ENCODE data around the gene SLC36A2.
A peak's percentile ranks its signal among the peaks of the same experiment; 100 is the strongest.

Gene SLC36A2

DNA sequence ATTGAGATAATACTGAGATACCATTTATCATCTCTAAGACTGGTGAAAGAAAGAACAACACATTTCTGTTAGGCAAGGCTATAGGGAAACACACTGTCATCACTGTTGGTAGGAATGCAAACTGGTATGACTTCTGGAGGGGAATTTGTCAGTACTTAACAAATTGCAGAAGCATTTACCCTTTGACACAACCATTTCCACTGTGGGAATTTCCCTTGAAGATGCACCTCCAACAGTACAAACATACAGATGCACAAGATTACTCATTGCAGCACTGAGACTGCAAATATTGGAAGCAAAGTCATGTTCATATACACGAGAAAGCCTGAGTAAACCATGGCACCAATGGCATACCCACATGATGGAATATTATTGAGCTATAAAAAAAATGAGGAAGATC, 76.8 kb downstream of the SLC36A2 start:
- TF ChIP-seq, protein P1, sequence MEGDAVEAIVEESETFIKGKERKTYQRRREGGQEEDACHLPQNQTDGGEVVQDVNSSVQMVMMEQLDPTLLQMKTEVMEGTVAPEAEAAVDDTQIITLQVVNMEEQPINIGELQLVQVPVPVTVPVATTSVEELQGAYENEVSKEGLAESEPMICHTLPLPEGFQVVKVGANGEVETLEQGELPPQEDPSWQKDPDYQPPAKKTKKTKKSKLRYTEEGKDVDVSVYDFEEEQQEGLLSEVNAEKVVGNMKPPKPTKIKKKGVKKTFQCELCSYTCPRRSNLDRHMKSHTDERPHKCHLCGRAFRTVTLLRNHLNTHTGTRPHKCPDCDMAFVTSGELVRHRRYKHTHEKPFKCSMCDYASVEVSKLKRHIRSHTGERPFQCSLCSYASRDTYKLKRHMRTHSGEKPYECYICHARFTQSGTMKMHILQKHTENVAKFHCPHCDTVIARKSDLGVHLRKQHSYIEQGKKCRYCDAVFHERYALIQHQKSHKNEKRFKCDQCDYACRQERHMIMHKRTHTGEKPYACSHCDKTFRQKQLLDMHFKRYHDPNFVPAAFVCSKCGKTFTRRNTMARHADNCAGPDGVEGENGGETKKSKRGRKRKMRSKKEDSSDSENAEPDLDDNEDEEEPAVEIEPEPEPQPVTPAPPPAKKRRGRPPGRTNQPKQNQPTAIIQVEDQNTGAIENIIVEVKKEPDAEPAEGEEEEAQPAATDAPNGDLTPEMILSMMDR (IDR thresholded peaks at IDR 0.05; ENCODE audit: extremely low read depth, insufficient read depth, missing control alignments), result no peak
- peak; percentile 67 for DNase-seq (ENCODE audit: low spot score)
- in situ Hi-C loops (cut with MboI; ENCODE audit: low pct_unique_long_range_greater_than_20kb, low sequenced_read_pairs, unreplicated experiment), result no loop called here

DNA sequence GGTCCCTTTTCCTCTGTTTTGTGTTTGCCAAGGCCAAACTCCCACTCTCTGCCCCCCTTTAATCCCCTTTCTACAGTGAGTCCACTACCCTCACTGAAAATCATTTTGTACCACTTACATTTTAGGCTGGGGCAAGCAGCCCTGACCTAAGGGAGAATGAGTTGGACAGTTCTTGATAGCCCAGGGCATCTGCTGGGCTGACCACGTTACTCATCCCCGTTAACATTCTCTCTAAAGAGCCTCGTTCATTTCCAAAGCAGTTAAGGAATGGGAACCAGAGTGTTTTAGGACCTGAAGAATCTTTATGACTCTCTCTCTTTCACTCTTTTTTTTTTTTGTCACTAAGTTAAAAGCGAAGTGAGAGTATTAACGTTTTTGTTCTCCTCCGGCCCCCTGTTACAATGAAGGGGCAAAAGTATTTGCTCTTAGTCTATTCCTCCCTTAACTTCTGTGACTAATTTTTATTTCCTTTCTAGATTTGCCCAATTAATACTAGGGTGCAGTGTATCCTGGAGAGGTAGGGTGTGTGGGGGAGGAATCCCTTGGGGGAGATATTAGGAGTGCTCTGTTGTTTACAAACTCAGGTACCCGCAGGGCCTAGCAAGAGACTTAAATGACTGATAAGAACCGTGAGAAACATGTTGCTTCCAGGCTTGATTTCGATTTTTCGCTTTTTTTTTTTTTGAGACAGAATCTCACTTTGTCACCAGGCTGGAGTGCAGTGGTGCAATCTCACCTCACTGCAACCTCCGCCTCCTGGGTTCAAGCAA, 79.7 kb downstream of the SLC36A2 start:
- in situ Hi-C loops (cut with MboI; ENCODE audit: low pct_unique_long_range_greater_than_20kb, low sequenced_read_pairs, unreplicated experiment), result no loop called here
- TF ChIP-seq, protein P1 (IDR thresholded peaks at IDR 0.05; ENCODE audit: extremely low read depth, insufficient read depth, missing control alignments), result no peak
- no peak for DNase-seq (ENCODE audit: low spot score)
